Memory B cell (primary cell): ENCODE measurements around the gene TRIM9.
A peak's percentile ranks its signal among the peaks of the same experiment; 100 is the strongest.
"Not testable (repeated sequence)": the region's sequence is repeated elsewhere in the genome, so short reads cannot be mapped to it uniquely, and the experiment has no call there.

ENCODE experiments used
- ATAC-seq: fragments of 150-1000 bp; cut with Tn5 transposase; 2 replicates; pipeline ENCODE4 v1.10.0; 2021; ENCODE audit warnings: low read depth, mild to moderate bottlenecking, moderate library complexity
- DNase-seq, 2 donors: peaks; one replicate each; pipeline ENCODE4 v3.0.0; 2022; ENCODE audit warnings: low spot score in 2 of 2
- H3K27ac Mint-ChIP-seq: one replicate; pipeline ENCODE4 v1.8.0; 2022; ENCODE audit warnings: mild to moderate bottlenecking, moderate library complexity, mixed read lengths
- H3K27me3 Mint-ChIP-seq: one replicate; pipeline ENCODE4 v1.8.0; 2022; ENCODE audit warnings: mixed read lengths
- H3K36me3 Mint-ChIP-seq: one replicate; pipeline ENCODE4 v1.8.0; 2022; ENCODE audit warnings: mild to moderate bottlenecking, mixed read lengths
- H3K4me1 Mint-ChIP-seq: one replicate; pipeline ENCODE4 v1.8.0; 2022; ENCODE audit warnings: mixed read lengths
- H3K4me3 Mint-ChIP-seq: one replicate; pipeline ENCODE4 v1.8.0; 2022; ENCODE audit warnings: mild to moderate bottlenecking, moderate library complexity, mixed read lengths
- H3K9me3 Mint-ChIP-seq: one replicate; pipeline ENCODE4 v1.8.0; 2022; ENCODE audit warnings: mixed read lengths

Gene TRIM9

DNA sequence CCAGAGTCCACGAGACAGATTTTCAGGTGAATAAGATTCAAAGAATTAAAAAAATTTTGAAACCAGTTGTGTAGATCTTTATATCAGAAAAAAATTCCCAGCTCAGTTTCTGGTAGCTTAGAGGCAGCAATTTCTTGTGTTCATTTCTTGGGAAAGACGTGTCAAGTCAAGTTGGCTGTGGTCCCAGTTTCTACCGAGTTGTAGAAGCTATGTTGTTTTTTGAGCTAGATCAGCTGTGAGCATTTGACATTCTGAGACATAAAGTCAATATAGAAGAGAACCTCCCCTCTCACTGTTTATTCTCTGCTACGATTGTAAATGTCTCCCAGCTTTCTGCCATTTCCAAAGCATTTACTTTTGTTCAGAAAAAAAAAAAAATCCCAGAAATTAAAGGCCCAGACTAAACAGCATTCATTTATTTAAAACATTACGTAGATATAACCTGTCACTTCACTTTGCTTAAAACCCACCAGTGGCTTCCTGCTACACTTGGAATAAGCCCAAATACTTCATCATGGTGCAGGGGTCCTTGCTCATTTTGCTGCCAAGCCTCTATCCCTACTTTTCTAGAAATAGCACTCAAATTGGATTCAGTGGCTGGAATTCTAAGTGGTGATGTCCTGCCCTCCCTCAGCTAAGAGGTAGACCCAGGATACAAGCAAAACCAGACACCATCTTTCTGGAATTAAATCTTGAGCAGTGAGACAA lies 130.1 kb downstream of the TRIM9 start:
- Mint-ChIP-seq H3K27me3 (peaks cover 12% of the 10 kb centered on the region), H3K9me3 (no peaks in the 10 kb centered on the region), H3K4me1 (peaks cover 2% of the 10 kb centered on the region), H3K4me3 (no peak overlapping the region), H3K27ac (no peak overlapping the region), H3K36me3 (no peaks in the 10 kb centered on the region)
- ATAC-seq (no peak), DNase-seq (no peak)

DNA sequence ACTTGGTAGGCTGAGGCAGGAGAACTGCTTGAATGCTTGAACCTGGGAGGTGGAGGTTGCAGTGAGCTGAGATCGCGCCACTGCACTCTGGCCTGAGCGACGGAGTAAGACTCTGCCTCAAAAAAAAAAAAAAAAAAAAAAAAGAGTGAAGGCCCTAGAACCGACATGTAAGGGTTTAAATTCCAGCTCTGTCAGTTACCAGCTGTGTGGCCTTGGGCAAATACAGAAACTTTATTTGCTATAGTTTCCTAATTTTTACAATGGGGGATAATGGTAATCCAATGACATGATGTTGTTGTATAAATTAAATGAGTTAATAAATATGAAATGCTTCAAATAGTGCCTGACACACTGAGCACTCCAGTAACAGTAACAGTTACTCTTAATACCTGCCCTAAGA lies 131.0 kb downstream of the TRIM9 start:
- DNase-seq, result no peak
- Mint-ChIP-seq H3K36me3 (no peaks in the 10 kb centered on the region), H3K4me3 (no peak overlapping the region), H3K9me3 (no peaks in the 10 kb centered on the region), H3K4me1 (peaks cover 2% of the 10 kb centered on the region), H3K27ac (no peak overlapping the region), H3K27me3 (peaks cover 12% of the 10 kb centered on the region)
- ATAC-seq, result no peak

DNA sequence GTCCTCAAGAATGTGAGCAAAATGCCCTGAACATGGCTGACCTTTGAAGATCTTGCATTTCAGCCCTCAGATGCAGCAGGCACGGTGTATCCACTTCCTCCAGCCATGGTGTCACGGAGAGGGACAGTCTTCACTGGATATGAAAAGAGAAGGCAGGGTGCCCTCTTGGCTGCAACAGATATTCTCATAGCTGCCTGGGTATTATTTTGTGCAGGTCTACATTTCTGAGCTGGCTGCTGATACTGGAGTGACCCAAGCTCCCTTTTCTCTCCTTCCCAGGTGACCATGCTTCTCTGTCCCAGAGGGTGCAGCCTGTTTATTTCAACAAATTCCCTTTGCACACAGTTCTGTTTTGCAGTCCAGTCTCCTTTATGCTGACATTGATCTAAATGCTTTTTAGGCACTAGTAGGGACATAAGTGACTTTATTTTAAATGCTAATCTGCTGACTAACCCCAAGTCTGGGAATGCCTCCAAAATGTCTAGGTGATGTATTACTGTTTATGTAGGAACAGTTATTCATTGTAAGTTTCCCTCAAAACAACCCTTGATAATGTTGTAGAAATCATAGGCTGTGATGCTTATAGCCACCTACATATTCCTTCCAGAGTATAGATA lies 133.2 kb downstream of the TRIM9 start:
- Mint-ChIP-seq H3K27ac (no peak overlapping the region), H3K9me3 (no peaks in the 10 kb centered on the region), H3K4me3 (no peak overlapping the region)

DNA sequence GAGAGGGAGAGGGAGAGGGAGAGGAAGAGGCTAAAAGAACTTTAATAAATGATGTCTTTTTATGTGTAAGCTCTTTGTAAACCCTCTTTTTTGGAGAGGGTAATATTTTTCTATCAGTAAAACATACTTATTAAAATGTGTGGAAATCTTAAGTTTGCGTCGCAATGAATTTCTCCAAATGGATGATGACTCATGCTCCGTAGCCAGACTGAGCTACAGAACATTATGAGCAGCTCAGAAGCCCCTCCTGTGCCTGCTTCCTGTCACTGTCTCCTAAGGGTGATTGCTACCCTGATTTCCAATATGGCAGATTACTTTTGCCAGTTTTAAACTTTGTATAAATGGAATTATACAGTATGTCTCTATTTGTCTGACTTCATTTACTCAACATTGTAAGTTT lies 137.6 kb downstream of the TRIM9 start:
- Mint-ChIP-seq H3K27me3 (peaks cover 4% of the 10 kb centered on the region), H3K27ac (no peak overlapping the region), H3K4me1 (peaks cover 2% of the 10 kb centered on the region), H3K4me3 (no peak overlapping the region), H3K36me3 (no peaks in the 10 kb centered on the region), H3K9me3 (no peaks in the 10 kb centered on the region)
- ATAC-seq (no peak), DNase-seq (no peak)

More for the DNA sequence above, 133.2 kb downstream of the TRIM9 start:
- Mint-ChIP-seq H3K4me1 (peaks cover 2% of the 10 kb centered on the region), H3K36me3 (no peaks in the 10 kb centered on the region), H3K27me3 (peaks cover 11% of the 10 kb centered on the region)
- no peak for ATAC-seq
- DNase-seq, result no peak

DNA sequence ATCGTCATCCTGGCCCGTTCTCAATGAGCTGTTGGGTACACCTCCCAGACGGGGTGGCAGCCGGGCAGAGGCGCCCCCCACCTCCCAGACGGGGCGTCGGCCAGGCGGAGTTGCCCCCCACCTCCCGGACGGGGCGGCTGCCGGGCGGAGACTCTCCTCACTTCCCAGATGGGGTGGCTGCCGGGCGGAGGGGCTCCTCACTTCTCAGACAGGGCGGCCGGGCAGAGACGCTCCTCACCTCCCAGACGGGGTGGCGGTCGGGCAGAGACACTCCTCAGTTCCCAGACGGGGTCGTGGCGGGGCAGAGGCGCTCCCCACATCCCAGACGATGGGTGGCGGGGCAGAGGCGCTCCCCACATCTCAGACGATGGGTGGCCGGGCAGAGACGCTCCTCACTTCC lies 138.5 kb downstream of the TRIM9 start:
- not testable (repeated sequence) for DNase-seq, H3K27me3 Mint-ChIP-seq, H3K36me3 Mint-ChIP-seq, H3K4me1 Mint-ChIP-seq, H3K27ac Mint-ChIP-seq, ATAC-seq, H3K9me3 Mint-ChIP-seq, H3K4me3 Mint-ChIP-seq

DNA sequence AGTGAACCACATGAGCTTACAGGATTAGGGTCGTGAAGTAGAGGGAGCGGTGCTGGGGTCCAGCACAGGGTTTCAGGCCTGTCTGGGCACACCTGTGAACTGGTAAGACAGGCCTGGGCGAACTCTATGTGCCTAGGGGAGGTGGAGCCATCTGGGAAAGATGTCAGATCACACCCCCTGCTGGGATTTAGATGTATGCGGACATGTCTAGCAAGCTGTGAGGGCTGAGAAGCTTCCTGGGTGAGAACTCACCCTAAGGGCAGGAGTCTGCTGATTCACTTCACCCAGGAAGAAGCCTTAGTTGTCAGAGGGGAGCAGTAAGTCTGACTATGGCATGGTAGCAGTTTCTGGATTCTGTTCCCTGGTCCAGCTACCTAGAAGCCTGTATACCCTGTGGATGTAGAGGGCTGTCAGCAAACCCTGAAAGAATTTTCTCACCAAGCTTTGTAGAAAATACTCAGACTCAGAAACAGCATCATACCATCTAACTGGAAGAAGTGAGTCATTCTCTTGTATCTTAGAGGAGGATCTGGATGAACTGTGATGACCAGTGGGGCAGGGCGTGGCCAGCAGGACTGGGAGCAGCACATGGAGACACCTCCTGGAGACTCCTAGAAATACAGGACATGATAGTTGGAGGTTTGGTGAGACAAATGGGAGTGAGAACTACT lies 139.4 kb downstream of the TRIM9 start:
- Mint-ChIP-seq H3K27me3 (peaks cover 2% of the 10 kb centered on the region), H3K27ac (no peak overlapping the region), H3K4me1 (no peaks in the 10 kb centered on the region), H3K4me3 (no peak overlapping the region), H3K9me3 (no peaks in the 10 kb centered on the region), H3K36me3 (no peaks in the 10 kb centered on the region)
- ATAC-seq (no peak), DNase-seq (no peak)

DNA sequence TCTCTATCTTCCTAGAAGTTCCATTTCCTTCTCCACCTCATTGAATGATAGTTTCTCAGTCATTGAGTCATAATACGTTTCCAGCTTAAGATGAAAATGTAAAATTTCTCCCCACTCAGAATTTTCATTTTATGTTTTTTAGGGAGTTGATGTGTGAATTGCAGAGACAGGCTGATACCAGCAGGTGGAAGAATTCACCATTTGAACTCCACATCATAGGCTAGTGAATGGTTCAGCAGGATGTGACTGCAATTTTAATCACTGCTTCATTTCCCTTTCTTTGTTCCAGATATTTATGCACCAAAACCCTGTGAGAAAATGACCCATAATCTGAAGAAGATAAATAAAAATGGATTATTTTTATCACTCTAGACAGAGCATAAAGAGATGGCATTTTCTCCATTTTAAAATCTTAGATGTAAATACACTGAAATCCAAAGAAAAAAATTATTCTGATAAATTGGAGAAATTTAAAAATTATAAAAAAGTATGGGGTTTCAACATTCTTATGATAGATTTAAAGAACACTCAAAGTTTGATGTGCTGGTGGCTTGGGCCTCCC lies 140.0 kb downstream of the TRIM9 start:
- Mint-ChIP-seq H3K9me3 (no peaks in the 10 kb centered on the region), H3K4me3 (no peak overlapping the region), H3K36me3 (no peaks in the 10 kb centered on the region), H3K27me3 (peaks cover 2% of the 10 kb centered on the region), H3K4me1 (no peaks in the 10 kb centered on the region), H3K27ac (no peak overlapping the region)
- peak; percentile 55 for ATAC-seq
- DNase-seq, result no peak

DNA sequence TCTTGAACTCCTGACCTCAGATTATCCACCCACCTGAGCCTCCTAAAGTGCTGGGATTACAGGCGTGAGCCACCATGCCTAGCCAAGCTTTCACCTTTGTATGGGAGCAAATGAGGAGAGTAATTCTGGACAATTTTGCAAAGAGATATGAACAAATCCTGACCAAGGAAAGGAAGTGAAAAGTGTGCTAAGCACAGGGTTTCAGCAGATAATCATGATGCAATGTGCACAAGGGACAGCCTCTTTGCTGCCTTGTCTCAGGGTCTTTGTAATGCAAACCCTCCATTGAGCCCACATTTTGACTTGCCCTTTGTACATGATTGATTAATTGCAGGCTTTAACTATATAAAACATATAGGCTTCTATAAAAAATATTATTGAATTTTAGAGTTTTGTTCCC lies 141.4 kb downstream of the TRIM9 start:
- Mint-ChIP-seq H3K27ac (no peak overlapping the region), H3K9me3 (no peaks in the 10 kb centered on the region), H3K4me1 (no peaks in the 10 kb centered on the region), H3K27me3 (peaks cover 2% of the 10 kb centered on the region), H3K36me3 (no peaks in the 10 kb centered on the region), H3K4me3 (no peak overlapping the region)
- ATAC-seq (no peak), DNase-seq (no peak)

DNA sequence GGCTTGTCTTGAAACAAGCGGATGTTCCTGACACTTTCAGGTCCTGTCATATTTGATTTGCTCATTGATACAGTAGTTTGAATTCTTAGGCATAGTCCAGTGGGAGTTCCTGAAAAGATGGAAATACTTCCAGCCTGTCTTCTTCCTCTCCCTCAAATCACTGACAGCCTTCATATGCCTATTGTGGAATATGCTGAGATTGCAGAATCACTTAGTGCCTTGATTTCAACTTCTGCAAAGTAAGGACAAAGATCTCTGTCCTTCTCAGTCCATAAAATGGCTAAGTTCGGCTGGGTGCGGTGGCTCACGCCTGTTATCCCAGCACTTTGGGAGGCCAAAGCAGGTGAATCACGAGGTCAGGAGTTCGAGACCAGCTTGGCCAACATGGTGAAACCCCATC lies 143.9 kb downstream of the TRIM9 start:
- Mint-ChIP-seq H3K4me3 (no peak overlapping the region), H3K4me1 (no peaks in the 10 kb centered on the region), H3K27ac (no peak overlapping the region), H3K27me3 (peaks cover 2% of the 10 kb centered on the region), H3K36me3 (no peaks in the 10 kb centered on the region), H3K9me3 (no peaks in the 10 kb centered on the region)
- DNase-seq (no peak), ATAC-seq (no peak)

DNA sequence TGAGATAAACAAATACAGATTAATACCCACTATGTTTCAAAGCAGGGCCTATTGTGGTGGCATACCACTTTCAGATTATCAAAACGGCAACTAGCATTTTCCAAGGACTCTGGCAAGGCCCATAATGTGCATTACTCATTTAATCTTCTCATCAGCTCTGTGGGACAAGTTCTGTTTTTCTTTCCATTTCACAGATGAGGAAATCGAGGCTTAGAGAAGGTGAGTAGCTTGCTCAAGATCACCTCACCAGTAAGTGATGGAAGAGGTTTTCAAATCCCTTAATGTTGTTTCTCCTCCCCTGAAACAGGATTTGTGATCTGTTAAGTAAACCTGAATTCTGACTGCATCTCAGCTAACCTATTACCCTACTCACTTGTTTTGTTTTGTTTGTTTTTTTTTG lies 146.7 kb downstream of the TRIM9 start:
- no peak for ATAC-seq
- no peak overlapping the region for H3K4me3 Mint-ChIP-seq
- H3K27me3 Mint-ChIP-seq, result peaks cover under 1% of the 10 kb centered on the region

DNA sequence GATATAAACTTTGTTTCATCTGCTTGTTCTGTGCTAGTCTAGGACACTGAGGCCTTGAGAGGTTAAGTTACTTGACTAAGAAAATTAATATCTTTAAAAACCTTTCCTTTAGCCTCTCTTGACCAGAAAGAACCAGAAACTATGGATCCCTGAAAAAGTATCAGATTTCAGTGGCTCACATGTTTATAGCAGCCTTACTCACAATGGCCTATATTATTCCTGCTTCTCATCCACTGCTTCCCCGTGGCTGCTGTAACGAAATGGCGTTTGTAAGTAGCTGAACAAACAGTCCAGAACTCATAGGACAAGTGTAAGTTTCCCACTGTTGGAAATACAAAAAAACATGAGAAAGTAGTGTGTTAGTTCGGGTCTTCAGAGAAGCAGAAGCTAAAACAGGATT lies 147.5 kb downstream of the TRIM9 start:
- H3K27ac Mint-ChIP-seq, result no peak overlapping the region
- DNase-seq (no peak), ATAC-seq (no peak)
- no peak overlapping the region for H3K4me3 Mint-ChIP-seq
- no peaks in the 10 kb centered on the region for H3K36me3 Mint-ChIP-seq
- no peaks in the 10 kb centered on the region for H3K9me3 Mint-ChIP-seq
- peaks cover 12% of the 10 kb centered on the region for H3K4me1 Mint-ChIP-seq
- peaks cover 2% of the 10 kb centered on the region for H3K27me3 Mint-ChIP-seq

More for the DNA sequence above, 146.7 kb downstream of the TRIM9 start:
- Mint-ChIP-seq H3K27ac (no peak overlapping the region), H3K9me3 (no peaks in the 10 kb centered on the region), H3K4me1 (peaks cover 9% of the 10 kb centered on the region), H3K36me3 (no peaks in the 10 kb centered on the region)
- no peak for DNase-seq

DNA sequence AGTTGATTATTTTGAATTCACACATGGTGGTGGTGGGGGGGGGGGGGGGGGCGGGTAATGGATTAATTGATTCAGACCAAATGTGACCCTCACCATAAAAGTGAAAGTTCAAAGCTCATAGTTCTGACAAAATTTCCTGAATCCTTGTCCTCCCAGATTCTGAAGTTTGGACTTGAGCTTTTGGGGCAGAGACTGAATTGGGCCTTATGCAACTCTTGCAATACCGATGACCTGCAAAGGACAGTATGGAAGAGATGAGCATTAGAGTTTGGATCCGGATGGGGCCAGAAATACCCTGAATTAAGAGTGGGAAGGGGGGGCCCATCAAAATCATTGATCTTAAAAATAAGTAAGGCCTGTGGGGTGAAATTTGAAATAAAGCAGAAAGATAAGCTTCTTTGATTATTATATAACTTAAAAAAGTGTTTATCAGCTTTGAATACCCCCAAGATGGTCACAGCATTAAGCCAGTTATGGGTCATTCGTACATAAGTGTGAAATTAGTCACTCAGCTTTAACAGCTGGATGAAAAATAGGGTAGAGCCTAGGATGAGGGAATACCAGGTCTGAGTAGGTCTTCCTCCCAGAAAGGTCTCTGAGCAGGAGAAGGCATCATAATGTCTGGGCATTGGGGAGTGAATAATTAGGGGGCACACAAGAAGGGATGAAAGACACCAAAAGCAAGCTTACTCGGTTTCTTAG lies 148.5 kb downstream of the TRIM9 start:
- Mint-ChIP-seq H3K27ac (no peak overlapping the region), H3K9me3 (no peaks in the 10 kb centered on the region), H3K4me3 (no peak overlapping the region), H3K4me1 (peaks cover 12% of the 10 kb centered on the region), H3K27me3 (peaks cover 8% of the 10 kb centered on the region), H3K36me3 (peaks cover 1% of the 10 kb centered on the region)
- ATAC-seq, result no peak
- DNase-seq, result no peak

DNA sequence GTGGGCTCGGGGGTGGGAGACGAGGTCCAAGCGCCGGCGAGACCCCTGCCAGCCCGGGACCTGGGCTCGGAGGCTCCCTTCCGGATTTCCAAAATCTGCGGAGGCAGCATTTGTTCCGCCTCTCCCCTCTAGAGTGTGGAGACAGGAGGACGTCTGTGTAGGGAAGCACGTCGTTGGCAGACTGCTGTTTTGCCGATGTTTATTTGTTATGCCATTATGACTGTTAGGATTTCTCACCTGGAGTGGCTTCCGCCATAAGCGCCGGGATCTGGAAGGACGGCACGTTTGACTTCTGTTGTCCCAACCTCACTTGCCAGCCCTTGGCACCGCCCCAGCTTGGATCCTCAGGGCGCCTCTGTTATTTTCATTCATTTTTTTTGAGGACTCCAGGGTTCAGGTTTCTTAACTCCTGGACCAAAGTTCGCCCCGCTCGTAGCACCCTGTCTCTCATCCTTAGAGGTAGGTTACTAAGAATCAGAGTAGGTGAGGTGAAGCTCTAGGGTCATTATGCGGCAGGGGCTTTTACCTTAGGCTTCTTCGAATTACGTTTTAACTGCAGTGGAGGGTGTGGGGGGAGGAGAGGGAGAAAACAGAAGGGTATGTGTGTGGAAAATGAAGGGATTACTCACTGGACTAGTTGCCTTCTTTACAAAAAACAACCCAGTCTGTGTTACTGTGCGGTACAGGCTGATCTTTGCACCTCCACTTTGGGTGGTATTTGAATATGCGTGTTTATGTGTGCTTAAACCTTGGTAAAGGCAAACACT lies 150.1 kb downstream of the TRIM9 start:
- peaks cover 1% of the 10 kb centered on the region for H3K36me3 Mint-ChIP-seq
- H3K27ac Mint-ChIP-seq, result no peak overlapping the region
- peak; percentile 49 for ATAC-seq
- H3K9me3 Mint-ChIP-seq, result no peaks in the 10 kb centered on the region
- peak overlapping the region; percentile 85 for H3K4me3 Mint-ChIP-seq
- no peak for DNase-seq
- H3K4me1 Mint-ChIP-seq, result peaks cover 12% of the 10 kb centered on the region
- H3K27me3 Mint-ChIP-seq, result peaks cover 12% of the 10 kb centered on the region
